Endothelial cell of umbilical vein (primary cell): ENCODE results near the gene AKAP5. TPM values are rescaled to one million over a fixed set of nuclear protein-coding genes. Genes with fewer than 3 reads are reported as not detected.

Source experiments
- BruUV-seq: library from RNA; stranded (reverse); fragments of 400-500 nt; replicated peaks from 2 replicates; lab custom pipeline; 2021; lab: Mats Ljungman, UMichigan
- CTCF ChIA-PET: fragments of 300-600, 350-600 bp; sonication (Branson Sonifier 250); formaldehyde crosslinking; loops from one replicate; lab custom pipeline; 2021; ENCODE audit warnings: antibody characterized with exemption, inconsistent platforms; lab: Charles Lee
- POLR2A ChIA-PET: fragments of 300-600, 350-600 bp; sonication (Branson Sonifier 250); formaldehyde crosslinking; loops from one replicate; lab custom pipeline; 2021; ENCODE audit warnings: antibody characterized with exemption, inconsistent platforms; lab: Charles Lee
- DNase-seq: peaks from one replicate; pipeline ENCODE4 v3.0.0-alpha.2; 2011; ENCODE audit warnings: low read depth, low spot score
- FAIRE-seq: peaks from 2 replicates; lab custom pipeline; 2011; peaks lifted over from hg19 to GRCh38; lab: Jason Lieb, UNC
- H2AFZ ChIP-seq: 2 replicates; pipeline ENCODE4 v1.6.0; 2012; ENCODE audit warnings: low read depth, low read length, control low read depth, inconsistent platforms
- H3K27ac ChIP-seq: 2 replicates; pipeline ENCODE4 v1.5.1; 2011; ENCODE audit warnings: low read depth, mild to moderate bottlenecking, control low read depth, low read length, moderate library complexity; ENCODE audit not compliant: insufficient read depth
- H3K27me3 ChIP-seq, 2 experiments: 2 replicates each; pipeline versions ENCODE4 v1.6.0 to v1.6.1; 2011; ENCODE audit warnings: low read length in 2 of 2, mixed read lengths in 1 of 2; ENCODE audit not compliant: control insufficient read depth in 2 of 2, insufficient read depth in 2 of 2
- H3K36me3 ChIP-seq, 2 experiments: 2 replicates in 1 of 2; 3 replicates in 1 of 2; pipeline ENCODE4 v1.5.1; 2011; ENCODE audit warnings: low read length in 2 of 2, mild to moderate bottlenecking in 1 of 2, moderate library complexity in 1 of 2; ENCODE audit not compliant: control insufficient read depth in 2 of 2, insufficient read depth in 2 of 2; ENCODE audit errors: extremely low read depth in 1 of 2
- H3K4me1 ChIP-seq: 3 replicates; pipeline ENCODE4 v1.5.1; 2011; ENCODE audit warnings: mild to moderate bottlenecking, low read length; ENCODE audit not compliant: control insufficient read depth, insufficient read depth; ENCODE audit errors: extremely low read depth
- H3K4me2 ChIP-seq: 2 replicates; pipeline ENCODE4 v1.6.1; 2011; ENCODE audit warnings: low read length, control low read depth, mixed read lengths; ENCODE audit not compliant: insufficient read depth
- H3K4me3 ChIP-seq, 3 experiments: fragments of 200-600 bp in 1 of 3; sonication (generic), shearing (Covaris generic) in 1 of 3; replicated peaks in 1 of 3; 2 replicates each; pipeline ENCODE4 v1.5.1; 2011 to 2016; ENCODE audit warnings: control low read depth in 3 of 3, low read length in 3 of 3, mild to moderate bottlenecking in 2 of 3, inconsistent platforms in 1 of 3, low read depth in 1 of 3, moderate library complexity in 1 of 3; ENCODE audit not compliant: insufficient read depth in 1 of 3
- H3K79me2 ChIP-seq: 2 replicates; pipeline ENCODE4 v1.6.0; 2012; ENCODE audit warnings: low read length, inconsistent platforms; ENCODE audit not compliant: control insufficient read depth, insufficient read depth
- H3K9ac ChIP-seq: replicated peaks from 2 replicates; pipeline ENCODE3; 2011; ENCODE audit warnings: low read length, control low read depth; ENCODE audit not compliant: insufficient read depth; ENCODE audit errors: extremely low read depth
- H3K9me1 ChIP-seq: replicated peaks from 3 replicates; pipeline ENCODE4 v1.6.0; 2011; ENCODE audit warnings: mild to moderate bottlenecking, low read length; ENCODE audit not compliant: control insufficient read depth, insufficient read depth; ENCODE audit errors: extremely low read depth
- H3K9me3 ChIP-seq: replicated peaks from 2 replicates; pipeline ENCODE4 v1.5.1; 2012; ENCODE audit warnings: low read length, inconsistent platforms; ENCODE audit not compliant: control insufficient read depth, insufficient read depth
- H4K20me1 ChIP-seq: replicated peaks from 2 replicates; pipeline ENCODE3; 2011; ENCODE audit warnings: mild to moderate bottlenecking, low read length; ENCODE audit not compliant: control insufficient read depth, insufficient read depth; ENCODE audit errors: extremely low read depth
- CTCF ChIP-seq, 2 donors: IDR thresholded peaks; 1 replicate in 1 of 2; 2 replicates in 1 of 2; pipeline ENCODE4 v1.5.1; 2011; ENCODE audit warnings: low read length in 2 of 2, mild to moderate bottlenecking in 2 of 2, moderate library complexity in 2 of 2, control low read depth in 1 of 2, inconsistent platforms in 1 of 2, low read depth in 1 of 2; ENCODE audit not compliant: insufficient read depth in 1 of 2; ENCODE audit errors: extremely low read depth in 1 of 2
- EZH2 ChIP-seq: IDR thresholded peaks from 2 replicates; pipeline ENCODE4 v1.6.1; 2012; ENCODE audit warnings: borderline replicate concordance, low read depth, mild to moderate bottlenecking, moderate library complexity, low read length, inconsistent platforms; ENCODE audit not compliant: severe bottlenecking
- FOS ChIP-seq: IDR thresholded peaks from 2 replicates; pipeline ENCODE4 v1.6.1; 2011; ENCODE audit warnings: mild to moderate bottlenecking, low read length, moderate library complexity, borderline replicate concordance; ENCODE audit not compliant: insufficient read depth
- GATA2 ChIP-seq: IDR thresholded peaks from 2 replicates; pipeline ENCODE4 v1.7.0; 2011; ENCODE audit warnings: low read depth, mild to moderate bottlenecking, moderate library complexity, mixed read lengths, low read length; ENCODE audit not compliant: insufficient read length, insufficient read depth
- JUN ChIP-seq: IDR thresholded peaks from 2 replicates; pipeline ENCODE4 v1.6.1; 2011; ENCODE audit warnings: borderline replicate concordance, low read depth; ENCODE audit not compliant: insufficient read length, insufficient read depth
- MAX ChIP-seq: IDR thresholded peaks from 2 replicates; pipeline ENCODE4 v1.6.1; 2011; ENCODE audit not compliant: insufficient read depth, insufficient read length
- MYC ChIP-seq: IDR thresholded peaks from one replicate; pipeline ENCODE4 v1.6.1; 2011; ENCODE audit warnings: mild to moderate bottlenecking, low read depth, low read length
- POLR2A ChIP-seq: IDR thresholded peaks from 2 replicates; pipeline ENCODE4 v1.6.1; 2012; ENCODE audit warnings: low read depth, mild to moderate bottlenecking, control low read depth, low read length
- POLR2AphosphoS5 ChIP-seq: IDR thresholded peaks from 2 replicates; pipeline ENCODE4 v1.6.1; 2012; ENCODE audit warnings: low read depth, mild to moderate bottlenecking, control low read depth, low read length, moderate library complexity; ENCODE audit not compliant: insufficient read depth
- dilution Hi-C: fragments of 300-500 bp; cut with MboI; formaldehyde crosslinking; loops from one replicate; pipeline ENCODE4 v1.15.0; 2019; ENCODE audit warnings: low sequenced_read_pairs; ENCODE audit not compliant: extremely low pct_ligation_motif_present
- intact Hi-C: fragments of 100-400 bp; cut with micrococcal nuclease; formaldehyde crosslinking; loops from one replicate; pipeline ENCODE4 v1.10.0; 2022
- polyA plus RNA-seq, 4 experiments: library from polyadenylated mRNA; depleted of rRNA in 3 of 4; stranded (reverse) in 3 of 4; unstranded in 1 of 4; fragments of >200 nt; gene quantifications; 2 replicates each; pipeline versions ENCODE4 v1.2.1 to v1.2.3, GENCODE V29; 2011 to 2012; ENCODE audit warnings: missing spikeins in 1 of 4
- total RNA-seq: library from RNA; stranded (reverse); gene quantifications from 2 replicates; pipeline ENCODE4 v1.2.3, GENCODE V29; 2021

AKAP5 gene
- total and polyA plus RNA-seq, 2 donors (not counting 3 experiments of a cell fraction or from before 2014, with no cell fraction given) = 0.10 to 0.75 TPM

GRCh38 chr14:64500088-64500487 is 34.8 kb downstream of the AKAP5 start:
- dilution Hi-C loops (no loop called here), intact Hi-C loops (loop anchor here (10.0 kb wide), 1 partner anchor 855 kb away; the partner anchor contains the start of gene WDR89)
- Histone ChIP-seq H3K27ac (no peak overlapping the region), H3K9ac (no peak overlapping the region), H3K79me2 (peaks cover 12% of the 10 kb centered on the region), H2AFZ (no peak overlapping the region), H3K9me3 (no peaks in the 10 kb centered on the region), H3K9me1 (no peaks in the 10 kb centered on the region), H3K27me3 (no peaks in the 10 kb centered on the region), H3K36me3 (no peaks in the 10 kb centered on the region), H3K4me1 (peaks cover 21% of the 10 kb centered on the region), H3K4me2 (no peak overlapping the region), H3K4me3 (no peak overlapping the region), H4K20me1 (no peaks in the 10 kb centered on the region)
- FAIRE-seq (no peak), DNase-seq (no peak)
- no TSS peak for BruUV-seq
- no peak for TF ChIP-seq POLR2AphosphoS5
- TF ChIP-seq MAX = no peak
- no peak for TF ChIP-seq FOS
- TF ChIP-seq CTCF (IDR thresholded peaks at IDR 0.05; ENCODE audit: extremely low read depth in 1 of 2, insufficient read depth in 1 of 2, low read depth in 1 of 2, low read length in 2 of 2) = no peak
- TF ChIP-seq GATA2 = no peak
- TF ChIP-seq POLR2A = no peak
- TF ChIP-seq MYC = no peak
- no peak for TF ChIP-seq JUN
- TF ChIP-seq EZH2 = no peak
- CTCF ChIA-PET = no interaction called here
- POLR2A ChIA-PET = no interaction called here
